RPMI7951 (cell line): ENCODE measurements around the gene C11orf21. TPM values are rescaled to one million over a fixed set of nuclear protein-coding genes. Genes with fewer than 3 reads are reported as not detected.
"Not testable (repeated sequence)": the region's sequence is repeated elsewhere in the genome, so short reads cannot be mapped to it uniquely, and the experiment has no call there.

ENCODE experiments used
- DNase-seq: peaks from one replicate; pipeline ENCODE4 v3.0.0-alpha.2; 2012; ENCODE audit warnings: low read depth
- total RNA-seq: library from RNA; depleted of rRNA; stranded (reverse); fragments of >200 nt; shearing (Covaris generic); gene quantifications from 2 replicates; pipeline ENCODE4 v1.2.3, GENCODE V29; 2014; rRNA removed

C11orf21 gene
- total RNA-seq = 0.68 and 1.6 TPM in 2 replicates

DNA sequence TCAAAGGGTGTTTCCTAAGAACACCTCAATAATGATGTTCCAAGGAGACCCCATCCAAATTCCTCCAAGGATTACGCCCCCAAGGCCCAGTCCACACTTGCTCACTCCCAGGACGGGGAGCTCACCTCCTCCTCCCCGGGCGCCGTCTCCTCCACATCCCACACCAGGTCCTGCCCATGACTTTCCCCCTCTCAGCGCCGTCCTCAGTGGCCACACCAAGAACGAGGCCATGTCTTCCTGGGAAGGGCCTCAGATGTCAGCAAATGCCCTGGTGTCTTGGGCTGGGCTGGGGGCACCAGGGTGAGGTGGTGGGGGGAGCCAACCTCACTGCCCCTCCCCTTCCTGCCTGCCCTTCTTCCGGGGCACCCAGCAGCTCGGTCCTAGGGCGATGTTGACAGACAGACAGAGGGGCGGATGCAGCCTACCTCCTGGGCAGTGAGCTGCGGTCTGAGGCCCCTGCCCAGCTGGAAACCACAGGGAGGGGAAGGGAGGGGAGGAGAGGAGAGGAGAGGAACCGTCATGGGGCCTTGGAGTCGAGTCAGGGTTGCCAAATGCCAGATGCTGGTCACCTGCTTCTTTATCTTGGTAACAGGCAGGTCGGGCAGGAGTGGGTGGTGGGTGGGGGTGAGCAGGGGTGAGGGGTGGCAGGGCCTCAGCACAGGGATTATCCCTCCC lies at the start of gene C11orf21, which contains the start of gene TSPAN32:
C11orf21 (minus strand) TSS at position 288 of the 675 bp plus-strand sequence; CDS start at position 178, 110 bp downstream.
TSPAN32 (plus strand) TSS at position 383 of the 675 bp plus-strand sequence; CDS start at position 520, 137 bp downstream.
- peak; percentile 83 for DNase-seq

- peak; percentile 88 for DNase-seq
These were observed 47.3 kb upstream of the C11orf21 start for GRCh38 chr11:2348986-2349385.

- DNase-seq = no peak
These were observed 45.7 kb upstream of the C11orf21 start for GRCh38 chr11:2347308-2347830.

- no peak for DNase-seq
These were observed 45.0 kb upstream of the C11orf21 start for GRCh38 chr11:2346586-2347307.

DNA sequence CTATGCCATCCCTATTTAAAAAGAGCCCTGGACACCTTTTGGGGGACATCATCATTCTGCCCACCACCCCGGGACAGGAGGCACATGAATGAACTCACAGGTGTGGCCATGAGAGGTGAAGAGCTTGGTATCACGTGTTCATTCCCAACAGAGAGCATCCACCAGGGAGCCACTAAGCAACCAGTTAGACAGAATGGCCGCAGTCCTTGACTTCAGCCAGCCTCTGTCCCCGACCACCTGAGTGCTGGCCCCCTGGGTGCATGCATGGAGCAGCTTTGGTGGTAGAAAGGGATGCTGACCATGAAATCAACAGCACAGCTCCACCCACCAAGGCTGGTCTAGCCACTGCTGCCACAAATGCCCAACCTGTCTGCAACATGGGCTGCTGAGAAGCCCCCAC lies 44.3 kb upstream of the C11orf21 start:
- DNase-seq = no peak

GRCh38 chr11:2345050-2345449 lies 43.3 kb upstream of the C11orf21 start:
- DNase-seq = no peak

- no peak for DNase-seq
These were observed 41.8 kb upstream of the C11orf21 start for GRCh38 chr11:2343502-2343901.

GRCh38 chr11:2342981-2343380 lies 41.3 kb upstream of the C11orf21 start:
- no peak for DNase-seq

DNA sequence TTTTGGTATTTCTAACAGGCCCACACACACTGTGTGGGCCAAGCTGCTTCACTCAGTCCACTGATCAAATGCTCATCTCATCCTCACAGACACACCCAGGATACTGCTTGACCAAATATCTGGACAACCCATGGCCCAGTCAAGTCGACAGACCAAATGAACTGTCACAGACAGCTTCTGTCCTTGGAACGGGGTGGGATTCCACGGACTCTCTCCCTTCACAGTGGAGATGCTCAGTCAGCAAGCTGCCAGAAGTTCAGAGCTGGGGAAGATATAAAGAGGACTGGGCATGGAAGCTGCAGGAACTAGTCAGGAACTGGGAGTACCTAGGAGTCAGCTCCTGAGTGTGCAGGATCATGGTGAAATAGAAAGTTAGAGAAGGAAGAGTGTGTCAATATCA lies 40.8 kb upstream of the C11orf21 start:
- no peak for DNase-seq

GRCh38 chr11:2338760-2339159 lies 37.0 kb upstream of the C11orf21 start:
- DNase-seq = not testable (repeated sequence)

DNA sequence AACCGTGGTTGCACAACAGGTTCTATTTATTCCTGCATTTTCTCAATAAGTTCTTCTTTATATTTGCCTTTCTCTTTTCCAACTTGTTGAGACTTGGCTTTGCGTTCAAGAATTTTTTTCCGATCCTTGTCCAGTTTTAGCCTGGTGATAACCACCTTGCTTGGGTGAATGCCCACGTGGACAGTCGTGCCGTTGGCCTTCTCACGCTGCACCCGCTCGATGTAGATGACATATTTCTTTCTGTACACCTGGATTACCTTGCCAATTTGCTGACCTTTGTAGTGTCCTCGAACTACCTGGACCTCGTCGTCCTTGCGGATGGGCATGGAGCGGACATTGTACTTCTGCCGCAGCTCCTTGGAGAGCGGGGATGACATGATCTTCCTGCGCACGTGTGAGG lies 33.6 kb upstream of the C11orf21 start:
- not testable (repeated sequence) for DNase-seq

GRCh38 chr11:2333486-2334205 lies 31.9 kb upstream of the C11orf21 start:
- not testable (repeated sequence) for DNase-seq

DNA sequence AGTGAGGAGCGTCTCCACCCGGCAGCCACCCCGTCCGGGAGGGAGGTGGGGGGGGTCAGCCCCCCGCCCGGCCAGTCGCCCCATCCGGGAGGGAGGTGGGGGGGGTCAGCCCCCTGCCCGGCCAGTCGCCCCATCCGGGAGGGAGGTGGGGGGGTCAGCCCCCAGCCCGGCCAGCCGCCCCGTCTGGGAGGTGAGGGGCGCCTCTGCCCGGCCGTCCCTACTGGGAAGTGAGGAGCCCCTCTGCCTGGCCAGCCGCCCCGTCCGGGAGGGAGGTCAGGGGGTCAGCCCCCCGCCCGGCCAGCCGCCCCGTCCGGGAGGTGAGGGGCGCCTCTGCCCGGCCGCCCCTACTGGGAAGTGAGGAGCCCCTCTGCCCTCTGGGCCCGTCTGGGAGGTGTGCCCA lies 30.9 kb upstream of the C11orf21 start:
- not testable (repeated sequence) for DNase-seq

GRCh38 chr11:2331404-2331803 lies 29.7 kb upstream of the C11orf21 start:
- DNase-seq = no peak

GRCh38 chr11:2330696-2331095 lies 29.0 kb upstream of the C11orf21 start:
- DNase-seq = no peak

DNA sequence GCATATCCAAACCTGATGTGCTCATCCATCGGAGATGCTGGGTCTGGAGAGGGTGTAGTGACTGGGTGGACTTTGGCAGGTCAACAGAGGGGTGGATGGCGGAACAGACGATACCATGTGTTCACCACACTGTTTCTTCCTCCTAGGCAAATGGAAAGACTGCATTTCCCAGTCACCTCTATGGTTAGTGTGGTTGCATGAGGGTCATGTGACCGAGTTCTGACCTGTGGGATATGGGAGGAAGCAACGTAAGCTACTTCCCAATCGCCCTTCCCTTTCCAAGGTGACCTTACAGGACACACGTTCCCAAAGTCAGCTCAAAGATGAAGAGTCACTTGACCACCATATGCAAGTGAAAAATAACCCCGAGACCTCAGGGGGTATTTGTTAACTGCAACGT lies 27.8 kb upstream of the C11orf21 start:
- DNase-seq = no peak

- DNase-seq = no peak
These were observed 27.1 kb upstream of the C11orf21 start for GRCh38 chr11:2328656-2329354.

- no peak for DNase-seq
These were observed 26.3 kb upstream of the C11orf21 start for GRCh38 chr11:2328021-2328420.

DNA sequence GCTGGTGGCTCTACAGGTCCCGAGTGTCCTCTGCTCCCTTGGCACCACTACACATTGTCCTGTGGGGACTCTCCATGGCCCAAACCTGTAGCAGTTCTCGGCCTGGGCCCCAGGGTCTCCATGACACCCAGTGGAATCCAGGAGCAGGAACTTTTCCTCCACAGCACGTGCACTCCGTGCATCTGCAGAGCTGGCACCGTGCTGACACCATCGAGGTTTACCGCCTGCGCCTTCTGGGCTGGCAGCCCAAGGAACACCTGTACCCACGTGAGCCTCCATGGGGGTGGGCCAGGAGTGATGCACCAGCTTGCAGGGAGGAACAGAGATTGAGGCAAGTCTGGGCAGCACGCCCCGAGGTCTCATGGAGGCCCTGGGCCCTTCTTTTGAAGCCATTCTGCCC lies 25.3 kb upstream of the C11orf21 start:
- no peak for DNase-seq

DNA sequence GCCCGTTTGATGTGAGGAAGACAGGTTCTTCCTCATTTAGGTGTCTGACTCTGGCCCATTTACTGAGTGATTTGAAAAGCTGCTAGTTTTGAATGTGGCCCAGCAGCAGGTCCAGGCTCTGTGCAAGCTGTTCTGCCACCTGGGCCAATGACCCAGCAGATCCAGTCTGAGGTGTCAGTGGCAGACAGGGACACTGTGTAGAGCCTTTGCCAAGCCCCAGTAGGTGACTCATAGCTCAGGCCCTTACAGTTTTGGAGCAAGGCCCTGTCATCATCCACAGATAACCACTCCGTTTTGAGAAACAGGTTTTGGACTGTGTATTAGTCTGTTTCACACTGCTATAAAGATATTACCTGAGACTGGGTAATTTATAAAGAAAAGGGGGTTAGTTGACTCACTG lies 24.0 kb upstream of the C11orf21 start:
- DNase-seq = peak; percentile 66

DNA sequence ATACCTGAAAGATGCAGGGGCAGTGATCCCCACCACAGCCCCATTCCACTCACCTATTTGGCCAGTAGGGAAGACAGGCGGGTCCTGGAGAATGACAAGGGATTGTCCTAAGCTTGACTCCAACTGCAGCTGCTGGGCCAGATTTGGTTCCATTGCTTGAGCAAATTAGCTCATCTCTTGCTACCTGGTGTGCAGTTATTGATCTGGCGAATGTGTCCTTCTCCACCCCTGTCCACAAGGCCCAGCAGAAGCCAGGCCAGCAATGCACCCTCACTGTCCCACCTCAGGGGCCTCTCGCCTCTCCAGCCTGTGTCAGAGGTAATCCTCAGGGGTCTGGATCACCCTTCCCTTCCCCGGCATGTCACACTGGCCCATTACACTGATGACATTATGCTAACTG lies 23.4 kb upstream of the C11orf21 start:
- no peak for DNase-seq

DNA sequence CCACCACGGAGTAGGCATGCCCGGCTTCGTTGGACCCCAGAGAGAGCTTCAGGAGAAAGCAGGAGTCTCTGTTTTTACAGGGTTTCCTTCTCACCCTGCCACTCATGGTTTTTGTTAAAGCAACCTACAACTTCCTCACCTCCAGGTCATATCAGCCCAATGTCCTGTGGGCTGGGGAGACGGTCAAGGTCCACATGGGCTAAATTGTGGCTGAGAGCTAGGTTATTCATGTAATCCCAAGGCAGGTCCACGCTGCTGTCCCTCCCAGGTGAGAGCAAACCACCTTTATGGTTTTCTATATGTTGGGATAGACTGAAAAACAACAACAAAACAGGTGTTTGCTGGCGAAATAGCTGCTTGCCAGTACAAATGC lies 19.6 kb upstream of the C11orf21 start:
- no peak for DNase-seq
